AG04449 (cell line): ENCODE data around the gene ROBO1.

Source experiments
- CTCF ChIA-PET: fragments of 350-600 bp; formaldehyde crosslinking; extraction: SDS; loops from one replicate; lab custom pipeline; 2021; ENCODE audit warnings: antibody characterized with exemption; lab: Yijun Ruan, JAX
- POLR2A ChIA-PET: fragments of 400-600, 350-600 bp; formaldehyde crosslinking; extraction: SDS; loops from one replicate; lab custom pipeline; 2020; ENCODE audit warnings: antibody characterized with exemption, inconsistent platforms; lab: Yijun Ruan, JAX
- DNase-seq: peaks from one replicate; pipeline ENCODE4 v3.0.0-alpha.2; 2010; ENCODE audit warnings: low read depth, low spot score
- H3K4me3 ChIP-seq: 2 replicates; pipeline ENCODE4 v1.5.1; 2011; ENCODE audit warnings: low read depth, mild to moderate bottlenecking, control low read depth, low read length
- CTCF ChIP-seq: IDR thresholded peaks from one replicate; pipeline ENCODE4 v1.5.1; 2011; ENCODE audit warnings: mild to moderate bottlenecking, moderate library complexity, low read length, control low read depth, inconsistent platforms; ENCODE audit not compliant: insufficient read depth; ENCODE audit errors: missing control alignments

Gene ROBO1

GRCh38 chr3:79113876-79114275, 653.9 kb downstream of the ROBO1 start:
- no peak for TF ChIP-seq CTCF
- POLR2A ChIA-PET = no interaction called here
- CTCF ChIA-PET = no interaction called here

GRCh38 chr3:79111375-79112052, 656.3 kb downstream of the ROBO1 start:
- ChIA-PET POLR2A (no interaction called here), CTCF (interaction anchor here (1.5 kb wide), 1 partner anchor 25 kb away, joined by 4 read pairs; no protein-coding TSS in a partner anchor)
- no peak for TF ChIP-seq CTCF
- H3K4me3 ChIP-seq = no peak overlapping the region
- no peak for DNase-seq

More at GRCh38 chr3:79113876-79114275, 653.9 kb downstream of the ROBO1 start:
- H3K4me3 ChIP-seq = no peak overlapping the region
- DNase-seq = no peak

GRCh38 chr3:79109754-79110153, 658.0 kb downstream of the ROBO1 start:
- no peak overlapping the region for H3K4me3 ChIP-seq
- ChIA-PET CTCF (interaction anchor here (1.3 kb wide), 1 partner anchor 24 kb away, joined by 4 read pairs; no protein-coding TSS in a partner anchor), POLR2A (no interaction called here)
- TF ChIP-seq CTCF = no peak
- no peak for DNase-seq

GRCh38 chr3:79103307-79103706, 664.5 kb downstream of the ROBO1 start:
- TF ChIP-seq CTCF = no peak
- no peak overlapping the region for H3K4me3 ChIP-seq
- no peak for DNase-seq
- ChIA-PET CTCF (interaction anchor here (0.6 to 1.8 kb wide), 3 partner anchors 16 to 258 kb away, joined by 3 to 9 read pairs (median 4); no protein-coding TSS in a partner anchor), POLR2A (no interaction called here)

GRCh38 chr3:79097964-79098660, 669.7 kb downstream of the ROBO1 start:
- TF ChIP-seq CTCF = no peak
- CTCF ChIA-PET = interaction anchor here (1.5 to 2.2 kb wide), 2 partner anchors 12 to 263 kb away, joined by 3 to 9 read pairs; no protein-coding TSS in a partner anchor
- no peak for DNase-seq
- POLR2A ChIA-PET = no interaction called here
- H3K4me3 ChIP-seq = no peak overlapping the region

GRCh38 chr3:79094654-79095053, 673.1 kb downstream of the ROBO1 start:
- no peak for DNase-seq
- ChIA-PET CTCF (interaction anchor here (0.7 to 1.9 kb wide), 2 partner anchors 9 to 267 kb away, joined by 3 to 9 read pairs; no protein-coding TSS in a partner anchor), POLR2A (no interaction called here)
- no peak overlapping the region for H3K4me3 ChIP-seq
- TF ChIP-seq CTCF = no peak
